GM13976 (cell line): ENCODE results near the gene NYAP2.

Experiments
- DNase-seq: peaks from one replicate; pipeline ENCODE4 v3.0.0; 2012; ENCODE audit warnings: low spot score
- CTCF ChIP-seq: IDR thresholded peaks from 2 replicates; pipeline ENCODE4 v1.5.1; 2012; ENCODE audit warnings: borderline replicate concordance, mild to moderate bottlenecking; ENCODE audit not compliant: insufficient read depth; ENCODE audit errors: extremely low read depth, missing control alignments, control extremely low read depth
- in situ Hi-C: fragments of 300-500 bp; cut with MboI; formaldehyde crosslinking; loops from one replicate; pipeline ENCODE4 v1.12.0; 2022; ENCODE audit warnings: low sequenced_read_pairs, mixed read lengths, inconsistent platforms; ENCODE audit not compliant: unreplicated experiment

The NYAP2 gene

GRCh38 chr2:225466891-225467604 lies 67.5 kb downstream of the NYAP2 start:
- no peak for DNase-seq
- TF ChIP-seq CTCF: no peak
- in situ Hi-C loops: no loop called here

- DNase-seq: no peak
- in situ Hi-C loops: no loop called here
- no peak for TF ChIP-seq CTCF
Observed at GRCh38 chr2:225468131-225468530, 68.6 kb downstream of the NYAP2 start.

- TF ChIP-seq CTCF: no peak
- no peak for DNase-seq
- in situ Hi-C loops: no loop called here
Observed at GRCh38 chr2:225471039-225471438, 71.5 kb downstream of the NYAP2 start.

DNA sequence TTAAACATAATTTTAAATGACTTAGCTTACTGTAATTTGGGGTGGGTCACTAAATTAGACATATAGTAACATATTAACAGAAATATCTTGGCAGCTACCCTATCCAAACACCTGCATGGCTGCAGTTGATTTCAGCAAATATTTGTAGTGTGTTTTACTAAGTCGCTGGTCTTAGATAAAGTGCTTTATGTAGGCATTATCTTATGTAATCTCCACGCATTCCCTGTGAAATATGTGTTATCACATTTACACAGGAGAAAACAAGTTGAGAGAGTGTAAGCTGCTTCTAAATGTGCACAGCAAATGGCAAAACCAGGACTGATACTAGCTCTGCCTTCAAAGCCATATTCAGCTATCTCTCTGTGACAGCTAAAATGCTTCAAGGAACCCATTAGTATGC lies 72.0 kb downstream of the NYAP2 start:
- in situ Hi-C loops: no loop called here
- no peak for DNase-seq
- no peak for TF ChIP-seq CTCF

- no peak for TF ChIP-seq CTCF
- DNase-seq: no peak
- in situ Hi-C loops: no loop called here
Observed at GRCh38 chr2:225472161-225472560, 72.7 kb downstream of the NYAP2 start.

DNA sequence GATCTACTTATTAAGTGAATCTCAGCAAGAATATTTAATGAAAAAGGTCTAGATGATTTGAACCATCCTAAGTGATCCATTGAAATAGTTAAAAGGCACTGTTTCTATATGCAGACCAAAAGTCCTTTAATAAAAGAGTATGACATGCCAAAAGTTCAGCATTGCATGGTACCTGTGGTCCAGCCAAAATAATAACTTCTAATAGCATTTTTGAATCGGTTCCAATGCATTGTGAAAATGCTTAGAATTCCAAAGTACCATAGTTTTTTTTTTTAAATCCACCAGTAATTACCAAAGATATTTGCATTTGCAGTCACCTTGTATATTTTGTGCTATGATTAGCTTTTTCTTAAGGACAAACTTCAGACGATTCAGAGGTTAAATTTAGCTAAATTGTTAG lies 79.9 kb downstream of the NYAP2 start:
- TF ChIP-seq CTCF: no peak
- in situ Hi-C loops: no loop called here
- DNase-seq: no peak
